HFF-Myc (cell line): Measurements from ENCODE around the gene TRIM3.

Source experiments
- DNase-seq: peaks from one replicate; pipeline ENCODE4 v3.0.0-alpha.2; 2011; ENCODE audit warnings: low read depth; ENCODE audit errors: extremely low read depth
- H3K4me3 ChIP-seq: replicated peaks from 2 replicates; pipeline ENCODE4 v1.5.1; 2011; ENCODE audit warnings: low read depth, mild to moderate bottlenecking, control low read depth, low read length
- TF ChIP-seq, protein P1 (sequence below): IDR thresholded peaks from 2 replicates; pipeline ENCODE4 v1.5.1; 2012; ENCODE audit warnings: mild to moderate bottlenecking, low read depth, low read length, control low read depth; ENCODE audit errors: missing control alignments

The TRIM3 gene

GRCh38 chr11:6455070-6455469 is 18.7 kb downstream of the TRIM3 start:
- TF ChIP-seq, protein P1, sequence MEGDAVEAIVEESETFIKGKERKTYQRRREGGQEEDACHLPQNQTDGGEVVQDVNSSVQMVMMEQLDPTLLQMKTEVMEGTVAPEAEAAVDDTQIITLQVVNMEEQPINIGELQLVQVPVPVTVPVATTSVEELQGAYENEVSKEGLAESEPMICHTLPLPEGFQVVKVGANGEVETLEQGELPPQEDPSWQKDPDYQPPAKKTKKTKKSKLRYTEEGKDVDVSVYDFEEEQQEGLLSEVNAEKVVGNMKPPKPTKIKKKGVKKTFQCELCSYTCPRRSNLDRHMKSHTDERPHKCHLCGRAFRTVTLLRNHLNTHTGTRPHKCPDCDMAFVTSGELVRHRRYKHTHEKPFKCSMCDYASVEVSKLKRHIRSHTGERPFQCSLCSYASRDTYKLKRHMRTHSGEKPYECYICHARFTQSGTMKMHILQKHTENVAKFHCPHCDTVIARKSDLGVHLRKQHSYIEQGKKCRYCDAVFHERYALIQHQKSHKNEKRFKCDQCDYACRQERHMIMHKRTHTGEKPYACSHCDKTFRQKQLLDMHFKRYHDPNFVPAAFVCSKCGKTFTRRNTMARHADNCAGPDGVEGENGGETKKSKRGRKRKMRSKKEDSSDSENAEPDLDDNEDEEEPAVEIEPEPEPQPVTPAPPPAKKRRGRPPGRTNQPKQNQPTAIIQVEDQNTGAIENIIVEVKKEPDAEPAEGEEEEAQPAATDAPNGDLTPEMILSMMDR: no peak
- no peak for DNase-seq
- H3K4me3 ChIP-seq: no peak overlapping the region

DNA sequence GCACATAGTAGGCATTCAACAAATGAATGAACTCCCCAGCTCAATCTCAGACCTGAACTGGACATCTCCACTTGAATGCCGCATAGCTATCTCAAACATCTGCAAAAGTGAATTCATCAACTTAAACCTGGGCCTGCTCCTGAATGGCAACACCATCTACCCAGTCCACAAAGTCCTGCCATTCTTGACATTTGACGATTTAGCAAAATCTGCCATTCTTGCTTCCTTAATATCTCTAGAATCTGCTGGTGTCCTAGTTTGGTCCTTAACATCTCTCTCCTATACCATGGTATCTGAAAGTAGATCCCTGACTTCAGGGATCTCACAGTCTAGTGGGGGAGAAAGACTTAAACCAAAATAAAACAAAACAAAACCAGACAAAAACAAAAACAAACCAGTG is 20.6 kb downstream of the TRIM3 start:
- no peak overlapping the region for H3K4me3 ChIP-seq
- TF ChIP-seq, protein P1: no peak
- no peak for DNase-seq

- TF ChIP-seq, protein P1: no peak
- H3K4me3 ChIP-seq: no peak overlapping the region
- DNase-seq: no peak
These were observed 21.5 kb downstream of the TRIM3 start for GRCh38 chr11:6452219-6452618.

GRCh38 chr11:6448574-6448973 is 25.2 kb downstream of the TRIM3 start:
- DNase-seq: no peak
- no peak overlapping the region for H3K4me3 ChIP-seq
- TF ChIP-seq, protein P1: no peak

GRCh38 chr11:6443269-6444003 is 30.3 kb downstream of the TRIM3 start:
- TF ChIP-seq, protein P1: peak; percentile 90
- H3K4me3 ChIP-seq: no peak overlapping the region
- DNase-seq: no peak

- TF ChIP-seq, protein P1: no peak
- H3K4me3 ChIP-seq: no peak overlapping the region
- no peak for DNase-seq
These were observed 31.3 kb downstream of the TRIM3 start for GRCh38 chr11:6442441-6442840.
